ENCODE results near the gene CBX3. TPM values are rescaled to one million over a fixed set of nuclear protein-coding genes. Genes with fewer than 3 reads are reported as not detected.
A peak's percentile ranks its signal among the peaks of the same experiment; 100 is the strongest.
"Not testable (repeated sequence)": the region's sequence is repeated elsewhere in the genome, so short reads cannot be mapped to it uniquely, and the experiment has no call there.

The CBX3 gene
- total RNA-seq, 1 donor from 2014 or later: 157 TPM

GRCh38 chr7:26200444-26201246, 900 bp upstream of the CBX3 start, which contains the start of gene HNRNPA2B1:
Gene HNRNPA2B1 (minus strand): TSS chr7:26200746. CDS start chr7:26200577, 169 bp downstream.
- DNase-seq (ENCODE audit: low read depth, low spot score): peak; percentile 93

GRCh38 chr7:26202019-26202990, 760 bp downstream of the CBX3 start:
- DNase-seq (ENCODE audit: low read depth, low spot score): no peak

DNA sequence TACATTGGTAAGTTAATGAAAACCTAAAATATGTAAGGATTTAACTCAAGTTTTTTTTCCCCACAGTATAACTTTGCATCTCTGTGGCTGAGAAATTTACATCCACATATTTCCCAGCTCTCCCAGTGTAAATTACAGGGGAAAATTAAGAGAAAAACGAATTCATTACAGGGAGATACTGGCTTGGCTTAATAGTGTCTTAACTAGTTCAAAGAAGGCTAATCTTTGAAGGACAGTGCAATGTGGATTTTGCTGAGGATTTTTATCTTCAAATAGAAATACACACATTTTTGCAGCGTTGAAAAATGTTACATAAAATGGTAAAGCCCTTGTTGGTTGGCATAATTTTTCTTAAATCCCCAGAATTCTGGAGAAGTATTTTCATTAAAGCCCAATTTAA, 1.5 kb downstream of the CBX3 start:
- no peak for DNase-seq (ENCODE audit: low read depth, low spot score)

GRCh38 chr7:26208040-26208439, 6.5 kb downstream of the CBX3 start:
- DNase-seq (ENCODE audit: low read depth, low spot score): no peak

DNA sequence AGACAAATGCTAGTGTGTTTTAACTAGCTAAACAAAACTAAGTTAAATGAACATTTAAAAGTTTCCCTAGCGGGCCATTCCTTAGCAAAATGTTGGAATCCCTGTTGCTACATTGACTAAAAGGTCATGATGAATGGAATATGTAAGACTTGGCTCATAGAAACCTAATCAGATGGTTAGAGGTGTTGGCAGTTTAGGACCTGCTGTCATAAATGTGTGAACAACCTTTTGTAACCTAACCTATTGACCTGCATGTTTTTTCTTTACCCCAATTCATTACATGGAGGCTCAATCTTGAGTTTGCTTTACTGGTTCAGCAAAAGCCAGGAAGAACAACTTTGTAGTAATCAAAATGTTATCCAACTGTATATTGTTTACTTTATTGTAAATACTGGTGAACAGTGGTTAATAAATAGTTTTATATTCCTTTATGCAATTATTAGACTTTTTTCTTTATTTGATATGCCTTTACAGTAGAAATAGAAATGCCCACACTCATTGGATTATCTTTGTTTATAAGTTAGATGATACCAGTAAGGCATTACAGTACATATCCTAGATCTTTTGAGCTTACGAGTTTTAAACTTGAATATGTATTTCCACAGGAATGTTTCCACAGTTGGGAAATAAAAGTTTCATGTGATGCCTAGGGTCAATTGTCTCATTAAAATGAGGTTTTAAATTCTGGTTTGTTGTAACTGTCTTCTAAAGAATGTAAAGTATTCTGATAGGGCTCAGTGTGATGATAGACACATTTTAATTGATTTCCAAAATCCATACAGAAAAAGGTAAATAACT, 11.6 kb downstream of the CBX3 start:
- DNase-seq (ENCODE audit: low read depth, low spot score): no peak

GRCh38 chr7:26213807-26214515, 12.4 kb downstream of the CBX3 start:
- no peak for DNase-seq (ENCODE audit: low read depth, low spot score)

DNA sequence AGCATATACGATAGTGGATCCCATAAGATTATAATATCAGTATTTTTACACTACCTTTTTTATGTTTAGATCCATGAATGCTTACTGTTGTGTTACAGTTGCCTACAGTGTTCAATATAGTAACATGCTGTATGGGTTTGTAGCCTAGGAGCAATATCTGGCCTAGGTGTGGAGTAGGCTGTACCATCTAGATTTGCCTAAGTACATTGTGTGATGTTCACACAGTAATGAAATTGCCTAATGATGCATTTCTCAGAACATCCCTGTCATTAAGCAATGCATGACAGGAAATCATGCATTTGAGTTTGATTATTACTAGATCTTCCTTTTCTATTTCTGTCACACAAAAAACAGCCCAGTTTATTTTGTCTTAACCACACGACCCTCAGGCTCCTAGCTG, 14.5 kb downstream of the CBX3 start:
- DNase-seq (ENCODE audit: low read depth, low spot score): no peak

- no peak for DNase-seq (ENCODE audit: low read depth, low spot score)
Observed at GRCh38 chr7:26224359-26224758, 22.8 kb downstream of the CBX3 start.

DNA sequence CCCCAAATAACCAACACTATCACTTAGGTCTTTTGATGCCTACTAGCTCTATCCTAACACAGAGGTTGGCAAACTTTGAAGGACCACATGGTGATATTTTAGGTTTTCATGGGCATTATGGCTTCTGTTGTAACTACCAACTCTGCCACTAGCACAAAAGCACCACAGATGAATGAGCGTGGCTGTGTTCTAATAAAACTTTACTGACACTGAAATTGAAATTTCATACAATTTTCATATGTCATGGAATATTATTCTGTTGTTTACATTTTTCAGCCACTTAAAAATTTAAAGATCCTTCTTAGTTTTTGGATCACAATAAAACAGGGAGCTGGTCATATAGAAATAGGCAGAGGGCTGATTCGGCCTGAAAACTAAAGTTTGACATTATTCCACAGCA, 26.4 kb downstream of the CBX3 start:
- no peak for DNase-seq (ENCODE audit: low read depth, low spot score)

DNA sequence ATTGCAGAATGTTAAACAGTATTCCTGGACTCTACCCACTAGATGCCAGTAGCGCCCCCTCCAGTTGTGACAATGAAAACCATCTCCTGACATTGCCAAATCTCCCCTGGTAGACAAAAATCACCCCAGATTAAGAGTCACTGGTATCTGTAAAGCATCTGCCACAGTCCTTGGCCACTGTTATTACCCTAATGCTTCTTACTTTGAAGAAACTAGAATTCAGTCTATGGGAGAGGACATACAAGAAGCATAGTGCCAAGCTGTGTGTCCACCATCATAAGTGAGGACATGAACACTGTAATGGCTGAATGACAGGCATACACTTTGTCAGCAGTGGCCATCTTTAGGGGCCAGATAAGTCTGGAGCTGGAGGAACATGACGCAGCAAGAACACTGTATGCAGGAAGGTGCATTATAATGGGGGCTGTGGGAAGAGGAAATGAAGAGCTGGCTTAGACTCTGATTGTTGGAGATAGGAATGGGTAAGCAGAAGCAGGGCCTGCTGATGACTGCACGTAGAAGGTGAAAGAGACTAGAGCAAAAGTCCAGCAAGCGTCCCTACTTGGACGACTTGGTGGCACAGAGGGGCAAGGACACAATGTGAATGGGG, 32.5 kb downstream of the CBX3 start:
- no peak for DNase-seq (ENCODE audit: low read depth, low spot score)

DNA sequence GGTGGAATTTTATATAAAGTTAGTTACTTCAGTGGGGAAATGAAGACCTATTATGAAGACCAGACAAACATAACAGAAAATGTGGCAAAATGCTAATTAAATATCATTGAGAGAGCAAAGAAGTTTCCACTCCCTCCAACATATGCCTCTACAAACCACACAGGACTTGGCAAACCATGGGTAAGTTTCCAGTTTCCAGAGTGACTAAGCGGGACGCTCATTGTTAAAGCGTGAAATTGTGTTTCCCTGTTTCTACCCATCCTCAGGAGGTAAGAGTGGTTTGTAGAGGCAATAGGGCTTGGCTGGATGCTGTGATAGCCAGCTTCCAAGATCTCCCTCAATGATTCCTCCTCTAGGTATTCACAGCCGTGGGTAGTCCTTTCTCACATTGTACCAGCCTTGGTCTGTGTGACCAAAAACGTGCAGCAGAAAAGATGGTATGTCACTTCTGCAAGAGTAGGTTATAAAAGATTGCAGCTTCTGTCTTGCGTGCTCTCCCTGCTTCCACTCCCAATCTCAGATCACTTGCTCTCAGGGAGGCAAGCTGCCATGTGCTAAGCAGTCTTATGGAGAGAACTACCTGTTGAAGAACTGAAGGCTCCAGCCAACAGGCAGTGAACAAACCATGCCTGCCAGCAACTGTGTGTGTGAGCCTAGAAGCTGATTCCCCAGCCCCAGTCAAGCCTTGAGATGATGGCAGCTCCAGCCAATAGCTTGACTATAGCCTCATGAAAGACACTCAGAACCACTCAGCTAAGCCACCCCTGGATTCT, 35.7 kb downstream of the CBX3 start:
- no peak for DNase-seq (ENCODE audit: low read depth, low spot score)

DNA sequence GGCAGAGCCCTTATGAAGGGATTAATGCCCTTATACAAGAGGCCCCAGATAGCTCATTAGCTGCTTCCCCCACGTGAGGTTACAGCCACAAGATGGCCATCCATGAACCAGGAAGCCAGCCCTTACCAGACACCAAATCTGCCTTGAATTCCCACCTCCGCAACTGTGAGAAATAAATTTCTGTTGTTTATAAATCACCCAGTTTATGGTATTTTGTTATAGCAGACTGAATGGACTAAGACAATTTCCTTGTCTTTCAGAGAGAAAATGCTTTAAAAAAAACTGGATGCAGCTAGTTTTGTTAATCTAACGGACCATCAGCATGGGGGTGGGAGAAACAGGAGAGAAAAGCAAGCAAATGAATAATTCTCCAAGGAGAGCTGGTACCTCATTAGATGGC, 36.5 kb downstream of the CBX3 start:
- DNase-seq (ENCODE audit: low read depth, low spot score): no peak

DNA sequence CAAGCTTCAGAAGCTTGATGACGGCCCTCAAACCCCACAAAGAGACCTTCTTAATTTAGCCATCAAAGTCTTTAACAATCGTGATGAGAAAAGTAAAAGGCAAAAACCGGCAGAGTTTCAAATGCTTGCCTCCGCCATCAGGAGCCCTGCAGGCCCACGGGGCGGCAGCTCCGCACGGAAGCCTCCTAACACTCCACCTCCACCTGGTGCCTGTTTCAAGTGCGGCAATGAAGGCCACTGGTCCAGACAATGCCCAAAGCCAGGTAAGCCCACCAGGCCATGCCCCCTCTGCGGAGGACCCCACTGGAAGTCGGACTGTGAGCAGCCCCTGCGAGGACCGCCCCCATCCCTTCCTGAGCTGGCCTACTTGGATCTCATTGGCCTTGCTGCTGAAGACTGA, 43.6 kb downstream of the CBX3 start:
- DNase-seq (ENCODE audit: low read depth, low spot score): no peak

- no peak for DNase-seq (ENCODE audit: low read depth, low spot score)
Observed at GRCh38 chr7:26250239-26250638, 48.7 kb downstream of the CBX3 start.

DNA sequence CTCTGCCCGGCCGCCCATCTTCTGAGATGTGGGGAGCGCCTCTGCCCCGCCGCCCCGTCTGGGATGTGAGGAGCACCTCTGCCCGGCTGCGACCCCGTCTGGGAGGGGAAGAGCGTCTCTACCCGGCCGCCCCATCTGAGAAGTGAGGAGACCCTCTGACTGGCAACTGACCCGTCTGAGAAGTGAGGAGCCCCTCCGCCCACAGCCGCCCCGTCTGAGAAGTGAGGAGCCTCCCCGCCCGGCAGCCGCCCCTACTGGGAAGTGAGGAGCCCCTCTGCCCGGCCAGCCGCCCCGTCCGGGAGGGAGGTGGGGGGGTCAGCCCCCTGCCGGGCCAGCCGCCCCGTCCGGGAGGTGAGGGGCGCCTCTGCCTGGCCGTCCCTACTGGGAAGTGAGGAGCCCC, 60.3 kb downstream of the CBX3 start:
- DNase-seq (ENCODE audit: low read depth, low spot score): not testable (repeated sequence)
